ENCODE results near the gene CATSPERE.

The CATSPERE gene

GRCh38 chr1:244461245-244462071, at the start of gene CATSPERE:
Gene CATSPERE, plus strand, starts transcription at chr1:244461273. Its CDS starts 157 bp downstream, at chr1:244461430.
- DNase-seq, result peak; percentile 25 to 42

GRCh38 chr1:244412176-244412575, 48.9 kb upstream of the CATSPERE start:
- DNase-seq, result no peak

DNA sequence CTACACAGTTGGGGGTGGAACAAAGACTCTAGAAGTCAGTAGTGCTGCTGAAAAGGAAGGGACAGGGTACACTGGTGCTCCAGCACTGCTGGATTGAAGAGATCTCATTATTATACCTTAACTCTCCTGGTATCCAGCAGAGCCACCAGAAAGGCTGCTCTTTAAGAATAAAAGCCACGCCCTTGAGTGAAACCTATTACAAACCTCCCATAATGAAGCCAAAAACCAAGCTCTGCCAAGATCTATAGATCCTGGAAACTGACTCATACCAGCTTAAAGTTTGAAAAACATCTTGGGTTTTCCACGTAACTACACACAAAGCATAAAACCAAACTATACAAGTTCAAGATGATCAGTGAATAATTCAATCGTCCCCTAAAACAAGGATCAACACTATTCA, 47.3 kb upstream of the CATSPERE start:
- no peak for DNase-seq

GRCh38 chr1:244414543-244414942, 46.5 kb upstream of the CATSPERE start:
- no peak for DNase-seq

GRCh38 chr1:244419024-244419423, 42.0 kb upstream of the CATSPERE start:
- no peak for DNase-seq

DNA sequence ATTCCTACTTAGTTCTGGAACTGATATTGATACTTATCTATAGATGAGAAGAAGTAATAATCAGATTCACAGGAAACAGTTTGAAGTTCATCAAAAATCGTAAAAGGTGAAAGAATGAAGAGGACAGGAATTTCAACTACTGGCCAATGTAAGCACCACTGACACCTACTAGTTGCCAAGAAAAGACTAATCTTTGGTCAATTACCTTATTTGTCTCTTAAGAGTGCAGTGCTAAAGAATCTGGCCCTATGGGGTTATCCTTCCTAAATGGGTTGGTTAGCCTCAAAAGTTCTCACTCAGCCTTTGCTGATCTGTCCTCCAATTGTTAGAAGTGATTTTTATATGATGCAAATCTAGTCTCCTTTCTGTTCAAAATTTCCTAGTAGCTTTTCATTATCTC, 38.9 kb upstream of the CATSPERE start:
- DNase-seq, result no peak

- DNase-seq, result no peak
These were observed 36.3 kb upstream of the CATSPERE start for GRCh38 chr1:244424649-244425334.

DNA sequence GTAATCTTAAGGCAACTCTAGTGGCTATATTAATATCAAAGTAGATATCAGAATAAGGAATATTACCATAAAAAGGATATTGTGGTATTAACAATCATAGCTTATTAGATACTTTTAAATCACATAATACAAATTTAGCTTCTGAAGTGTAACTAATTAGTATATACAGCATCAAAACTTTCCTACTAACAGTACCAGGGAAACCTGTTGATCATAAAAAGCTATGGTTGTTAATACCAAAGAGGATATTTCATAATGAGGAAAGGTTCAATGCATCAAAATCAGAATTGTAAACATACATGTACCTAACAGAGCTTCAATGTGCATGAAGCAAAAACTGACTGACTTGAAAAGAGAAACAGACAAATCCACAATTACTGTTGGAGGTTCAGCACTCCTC, 33.4 kb upstream of the CATSPERE start:
- no peak for DNase-seq

- DNase-seq, result no peak
These were observed 31.3 kb upstream of the CATSPERE start for GRCh38 chr1:244429818-244430217.

DNA sequence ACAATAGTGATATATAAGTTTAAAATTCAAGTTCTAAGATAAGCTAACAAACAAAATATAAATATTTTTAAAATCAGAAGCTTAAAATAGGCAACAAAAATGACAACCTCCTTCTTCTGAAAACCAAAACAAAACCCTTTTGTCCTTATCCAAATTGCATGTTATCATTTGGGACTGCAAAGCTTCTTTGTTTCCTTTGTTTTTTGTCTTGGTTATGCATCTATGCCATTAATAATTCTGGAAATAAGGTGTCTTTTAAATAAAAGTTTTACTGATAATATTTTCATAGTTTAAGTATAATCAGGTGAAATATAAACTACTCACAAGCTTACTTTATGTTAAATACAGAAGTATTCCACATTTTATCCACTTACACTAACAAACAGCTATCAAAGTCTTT, 29.9 kb upstream of the CATSPERE start:
- DNase-seq, result peak in 1 of 2 experiments; percentile 13

GRCh38 chr1:244435562-244436205, 25.4 kb upstream of the CATSPERE start:
- DNase-seq, result no peak

DNA sequence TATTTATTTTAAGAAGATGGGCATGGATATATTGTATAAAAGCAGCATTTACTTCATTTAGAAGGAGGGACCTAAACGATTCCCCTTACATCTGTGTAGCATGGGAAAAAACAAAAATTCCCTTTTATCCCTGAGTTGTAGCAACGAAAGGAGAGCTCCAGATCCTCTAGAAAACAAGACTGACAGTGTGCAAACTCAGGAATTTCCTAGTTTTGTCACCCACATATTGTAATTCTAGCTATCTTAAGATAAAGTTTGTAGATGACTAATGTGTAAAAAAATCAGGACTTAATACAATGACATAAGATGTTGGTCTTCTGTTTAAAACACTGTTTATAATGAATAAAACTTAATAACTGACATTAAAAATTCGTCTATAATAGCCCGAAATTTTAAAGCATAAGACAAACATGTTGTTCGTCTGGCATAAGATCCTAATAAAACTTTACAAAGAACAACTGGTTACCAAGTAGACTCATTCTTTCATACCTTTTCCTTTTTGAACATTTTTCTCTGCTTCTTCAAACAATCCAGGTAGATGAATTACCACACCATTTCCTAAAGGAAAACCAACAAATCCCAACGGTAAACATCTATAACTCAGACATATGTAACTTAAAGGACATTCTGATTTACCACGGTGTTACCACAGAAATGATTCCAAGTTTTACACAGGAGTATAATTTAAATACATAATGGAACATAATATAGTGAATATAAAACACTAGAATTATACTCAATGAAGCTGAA, 24.6 kb upstream of the CATSPERE start:
- DNase-seq, result no peak

- no peak for DNase-seq
These were observed 24.0 kb upstream of the CATSPERE start for GRCh38 chr1:244437086-244437468.

GRCh38 chr1:244439391-244440032, 21.6 kb upstream of the CATSPERE start:
- DNase-seq, result no peak

DNA sequence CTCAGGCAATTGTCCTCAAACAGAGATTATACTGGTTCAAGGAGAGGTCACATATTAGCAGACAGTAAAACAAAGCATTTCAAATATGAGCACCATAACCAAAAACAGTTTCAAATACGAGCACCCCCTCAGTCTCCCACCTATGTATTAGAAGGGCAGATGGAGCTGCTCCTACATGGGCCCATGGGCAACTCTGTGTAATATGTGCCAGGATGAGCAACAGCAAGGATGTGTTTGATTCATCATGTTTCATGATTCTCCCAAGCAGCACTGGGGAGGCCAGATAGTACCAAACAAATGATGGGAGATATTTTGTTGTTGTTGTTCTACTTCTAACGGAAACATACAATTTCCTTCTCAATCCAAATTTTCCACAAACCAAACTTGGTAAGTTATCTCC, 18.2 kb upstream of the CATSPERE start:
- DNase-seq, result no peak

DNA sequence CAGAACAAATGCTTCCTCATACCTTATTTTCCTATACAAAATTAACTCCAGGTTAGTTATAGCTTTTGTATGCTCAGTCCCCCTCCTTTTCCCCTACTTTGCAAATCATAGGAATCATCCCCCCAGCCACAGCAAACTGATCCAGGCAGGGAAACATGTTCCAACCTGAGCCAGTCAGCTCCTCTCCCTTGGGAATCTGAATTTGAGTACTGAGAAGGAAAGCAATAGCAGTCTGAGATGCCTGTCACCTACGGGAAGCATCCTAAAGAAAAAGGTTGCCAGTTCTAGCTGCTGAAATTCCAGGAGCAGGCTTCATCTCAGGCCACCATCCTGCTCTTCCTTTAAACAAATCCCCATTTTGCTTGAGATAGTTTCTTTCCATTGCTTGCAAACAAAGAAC, 16.2 kb upstream of the CATSPERE start:
- DNase-seq, result no peak

DNA sequence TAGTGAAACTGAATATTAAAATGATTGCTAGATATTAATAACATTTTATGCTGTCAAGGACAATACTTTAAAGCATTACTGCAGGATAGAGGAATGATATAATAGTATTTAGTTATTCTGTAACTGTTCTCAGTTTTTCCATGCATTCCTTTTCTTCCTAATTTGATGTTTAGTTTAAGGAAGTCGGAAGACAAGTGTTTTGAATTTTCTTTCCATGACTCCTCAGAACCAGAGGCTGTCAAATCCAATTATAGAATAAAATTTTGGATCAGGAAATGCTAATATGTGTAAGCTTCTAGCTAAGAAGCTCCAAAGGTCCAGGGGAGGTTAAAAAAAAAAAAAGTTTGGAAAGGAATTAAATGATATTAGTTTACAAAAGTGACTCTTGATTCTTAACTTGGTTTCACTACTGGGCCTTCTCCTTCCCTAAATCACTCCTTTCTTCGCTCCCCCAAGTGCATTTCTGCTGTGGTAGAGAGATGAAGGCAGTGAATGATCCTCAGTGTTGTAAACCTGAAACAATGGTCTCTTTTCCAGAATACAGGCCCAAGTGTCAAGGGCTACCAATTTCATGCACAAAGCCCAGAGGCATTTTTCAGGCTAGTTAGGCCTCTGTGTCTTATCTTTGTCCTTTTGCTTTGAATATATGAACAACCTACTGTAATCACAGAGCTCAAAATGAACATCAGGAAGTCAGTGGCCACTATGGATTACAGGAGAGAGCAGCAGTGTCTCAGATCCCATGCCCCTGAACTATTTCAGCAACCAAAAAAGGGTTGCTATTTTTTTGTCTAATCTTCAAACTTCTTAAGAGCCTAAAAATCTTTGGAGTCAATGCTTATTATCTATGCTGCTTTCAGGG, 15.5 kb upstream of the CATSPERE start:
- no peak for DNase-seq

DNA sequence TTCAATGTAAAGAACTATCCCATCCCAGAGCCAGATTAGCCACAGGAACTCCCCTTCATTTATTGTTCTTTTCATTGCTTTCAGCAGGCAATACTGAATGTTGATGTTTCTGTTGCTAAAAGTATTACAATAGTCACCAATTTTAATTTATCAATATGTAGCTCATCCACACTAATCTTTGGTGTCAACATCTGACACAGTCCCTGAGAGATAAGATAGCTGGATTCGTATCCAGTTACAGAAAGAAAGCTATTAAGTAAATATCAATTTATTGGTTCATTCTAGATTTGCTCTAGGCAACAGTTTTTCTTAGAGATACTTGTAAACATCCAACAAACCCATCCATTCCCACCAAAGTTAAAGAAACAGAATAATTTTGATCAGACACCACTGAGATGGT, 14.0 kb upstream of the CATSPERE start:
- no peak for DNase-seq

DNA sequence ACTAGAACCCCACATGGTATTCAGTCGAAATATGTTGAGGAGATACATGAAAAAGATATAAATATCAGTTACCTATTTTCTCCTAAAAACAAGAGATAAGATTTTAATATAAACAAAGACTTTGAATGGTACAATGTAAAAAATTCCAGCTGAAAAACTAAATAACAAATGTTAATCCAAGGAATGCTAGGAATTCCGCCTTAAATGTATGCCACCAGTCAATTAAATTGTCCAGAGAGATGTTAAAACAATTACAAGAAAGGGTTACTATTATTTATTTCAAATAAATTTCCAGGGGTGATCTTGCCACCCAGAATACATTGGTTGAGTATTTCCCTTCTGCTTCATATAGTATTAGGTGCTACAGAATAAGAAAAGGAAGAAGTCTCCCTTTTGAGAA, 13.5 kb upstream of the CATSPERE start:
- no peak for DNase-seq

DNA sequence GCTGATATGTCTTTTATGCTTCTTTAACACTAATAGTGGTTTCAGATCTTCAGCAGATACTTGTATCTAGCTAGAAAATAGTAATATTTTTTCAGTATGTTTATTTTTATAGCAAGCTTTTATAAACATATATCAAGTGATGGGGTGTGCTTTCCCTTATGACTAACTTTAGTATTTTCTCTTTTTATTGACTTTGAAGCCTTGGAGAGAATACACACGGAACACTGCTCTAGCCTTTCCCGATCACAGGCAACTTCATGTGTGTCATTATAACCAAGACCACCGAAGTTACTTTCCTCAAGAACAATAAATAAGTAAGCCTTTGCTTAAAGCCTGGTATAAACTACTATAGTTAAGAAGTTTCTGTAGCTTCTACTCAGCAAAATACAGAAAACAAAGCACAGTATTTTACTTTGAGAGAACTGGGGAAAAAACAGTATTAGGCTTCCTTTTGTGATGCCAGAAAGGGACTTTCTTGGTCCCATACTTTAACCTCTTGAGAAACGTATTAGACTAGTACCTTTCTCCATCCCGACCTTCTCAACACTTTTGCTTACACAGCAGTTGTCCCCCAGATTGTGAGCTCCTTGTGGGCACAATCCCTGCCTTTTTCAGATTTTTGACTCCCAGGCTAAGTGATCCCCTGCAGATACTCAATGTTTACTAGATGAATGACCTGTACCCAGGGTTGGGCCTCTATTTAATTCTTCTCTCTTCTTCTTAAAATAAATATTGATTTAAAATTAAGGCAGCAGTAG, 12.6 kb upstream of the CATSPERE start:
- no peak for DNase-seq

Data from NCI-H1930 (cell line).